Pericardium fibroblast (primary cell): ENCODE data around the gene SLC9A4. TPM values are rescaled to one million over a fixed set of nuclear protein-coding genes. Genes with fewer than 3 reads are reported as not detected.

ENCODE experiments used
- total RNA-seq: library from RNA; depleted of rRNA; stranded (reverse); fragments of >200 nt; gene quantifications from 2 replicates; pipeline ENCODE4 v1.2.3, GENCODE V29; 2015

Gene SLC9A4
- total RNA-seq, result not detected in 2 replicates

GRCh38 chr2:102473020-102473419 lies at the start of gene SLC9A4:
Gene SLC9A4, plus strand, starts transcription at chr2:102473226. Its CDS starts 534 bp downstream, at chr2:102473760.

Other genes starting within 250 kb of the SLC9A4 start
- 11.6 and 16.3 TPM in 2 replicates for gene IL1RL1, start 161.7 kb upstream of the SLC9A4 start, total RNA-seq
- 7.5 and 8.9 TPM in 2 replicates for gene IL18R1, start 117.4 kb upstream of the SLC9A4 start, total RNA-seq
- gene IL18RAP, start 50.1 kb upstream of the SLC9A4 start, total RNA-seq, result 0.23 TPM in 1 of 2 replicates, not detected in the other
- gene SLC9A2, start 146.3 kb downstream of the SLC9A4 start, total RNA-seq, result not detected in 2 replicates